HepG2 (cell line): ENCODE results near the gene IVL.

Source experiments
- BRCA1 ChIP-seq: sonication (generic); formaldehyde crosslinking; IDR thresholded peaks from 2 replicates; pipeline ENCODE4 v1.4.0; 2020; ENCODE audit warnings: missing genetic modification reagents
- MAZ ChIP-seq, 2 experiments: sonication (generic) in 1 of 2; formaldehyde crosslinking in 1 of 2; IDR thresholded peaks; 2 replicates each; pipeline versions ENCODE4 v1.5.0 to v1.6.1; 2012 to 2020; ENCODE audit warnings: low read depth in 2 of 2, mild to moderate bottlenecking in 2 of 2, borderline replicate concordance in 1 of 2, improper control_type of control experiment in 1 of 2, low read length in 1 of 2, missing genetic modification reagents in 1 of 2, moderate library complexity in 1 of 2
- PHF8 ChIP-seq: sonication (generic); formaldehyde crosslinking; IDR thresholded peaks from 2 replicates; pipeline ENCODE4 v1.5.0; 2020; ENCODE audit warnings: missing genetic modification reagents
- POLR2AphosphoS5 ChIP-seq: IDR thresholded peaks from 2 replicates; pipeline ENCODE4 v1.6.1; 2012; ENCODE audit warnings: low read depth, low read length
- RAD21 ChIP-seq: fragments of 450-650 bp; formaldehyde crosslinking; IDR thresholded peaks from 2 replicates; pipeline ENCODE4 v1.5.0; 2020; ENCODE audit warnings: mild to moderate bottlenecking
- ZNF124 ChIP-seq: sonication (generic); formaldehyde crosslinking; IDR thresholded peaks from 2 replicates; pipeline ENCODE4 v1.4.0; 2020; ENCODE audit warnings: missing genetic modification reagents
- ZNF354B ChIP-seq: sonication (generic); formaldehyde crosslinking; IDR thresholded peaks from 2 replicates; pipeline ENCODE4 v1.8.0; 2022; ENCODE audit warnings: mild to moderate bottlenecking, missing genetic modification reagents
- ZNF782 ChIP-seq: sonication (generic); formaldehyde crosslinking; IDR thresholded peaks from 2 replicates; pipeline ENCODE4 v1.4.0; 2020; ENCODE audit warnings: missing genetic modification reagents, mild to moderate bottlenecking, borderline replicate concordance
- ZSCAN29 ChIP-seq: sonication (generic); formaldehyde crosslinking; conservative IDR thresholded peaks from 2 replicates; pipeline ENCODE4 v1.4.0; 2020; ENCODE audit warnings: mild to moderate bottlenecking, missing genetic modification reagents
- TF ChIP-seq, protein P1 (sequence below): sonication (generic); formaldehyde crosslinking; IDR thresholded peaks from 2 replicates; pipeline ENCODE4 v1.5.0; 2020; ENCODE audit warnings: mild to moderate bottlenecking, missing genetic modification reagents, moderate library complexity
- TF ChIP-seq, protein P2 (sequence below): sonication (generic); formaldehyde crosslinking; IDR thresholded peaks from 2 replicates; pipeline ENCODE4 v1.4.0; 2020; ENCODE audit warnings: missing genetic modification reagents

DNA sequence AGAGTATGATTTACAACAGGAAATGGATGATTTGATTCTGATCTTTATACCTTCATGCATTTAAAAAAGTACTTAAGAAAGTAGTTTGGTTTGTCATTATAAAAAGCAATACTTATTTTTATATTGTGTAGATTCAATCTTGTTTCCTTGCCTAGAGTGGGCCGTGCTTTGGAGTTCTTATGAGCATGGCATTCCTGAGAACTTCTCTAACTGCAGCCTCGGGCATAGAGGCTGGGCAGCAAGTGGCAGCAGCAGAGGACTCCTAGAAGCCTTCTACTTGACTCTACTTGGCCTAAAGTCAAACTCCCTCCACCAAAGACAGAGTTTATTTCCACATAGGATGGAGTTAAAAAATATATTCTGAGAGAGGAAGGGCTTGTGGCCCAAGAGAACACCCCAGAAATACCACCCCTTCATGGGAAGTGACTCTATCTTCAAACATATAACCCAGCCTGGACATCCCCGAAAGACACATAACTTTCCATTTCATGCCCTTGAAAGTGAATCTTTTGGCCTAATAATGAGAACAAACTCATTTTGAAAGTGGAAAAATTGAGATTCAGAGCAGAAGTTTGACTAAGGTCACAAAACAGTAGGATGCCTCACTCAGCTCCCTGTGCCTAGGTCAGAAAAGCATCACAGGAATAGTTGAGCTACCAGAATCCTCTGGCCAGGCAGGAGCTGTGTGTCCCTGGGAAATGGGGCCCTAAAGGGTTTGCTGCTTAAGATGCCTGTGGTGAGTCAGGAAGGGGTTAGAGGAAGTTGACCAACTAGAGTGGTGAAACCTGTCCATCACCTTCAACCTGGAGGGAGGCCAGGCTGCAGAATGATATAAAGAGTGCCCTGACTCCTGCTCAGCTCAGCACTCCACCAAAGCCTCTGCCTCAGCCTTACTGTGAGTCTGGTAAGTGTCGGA is at the start of gene IVL:
- TF ChIP-seq, protein P1, sequence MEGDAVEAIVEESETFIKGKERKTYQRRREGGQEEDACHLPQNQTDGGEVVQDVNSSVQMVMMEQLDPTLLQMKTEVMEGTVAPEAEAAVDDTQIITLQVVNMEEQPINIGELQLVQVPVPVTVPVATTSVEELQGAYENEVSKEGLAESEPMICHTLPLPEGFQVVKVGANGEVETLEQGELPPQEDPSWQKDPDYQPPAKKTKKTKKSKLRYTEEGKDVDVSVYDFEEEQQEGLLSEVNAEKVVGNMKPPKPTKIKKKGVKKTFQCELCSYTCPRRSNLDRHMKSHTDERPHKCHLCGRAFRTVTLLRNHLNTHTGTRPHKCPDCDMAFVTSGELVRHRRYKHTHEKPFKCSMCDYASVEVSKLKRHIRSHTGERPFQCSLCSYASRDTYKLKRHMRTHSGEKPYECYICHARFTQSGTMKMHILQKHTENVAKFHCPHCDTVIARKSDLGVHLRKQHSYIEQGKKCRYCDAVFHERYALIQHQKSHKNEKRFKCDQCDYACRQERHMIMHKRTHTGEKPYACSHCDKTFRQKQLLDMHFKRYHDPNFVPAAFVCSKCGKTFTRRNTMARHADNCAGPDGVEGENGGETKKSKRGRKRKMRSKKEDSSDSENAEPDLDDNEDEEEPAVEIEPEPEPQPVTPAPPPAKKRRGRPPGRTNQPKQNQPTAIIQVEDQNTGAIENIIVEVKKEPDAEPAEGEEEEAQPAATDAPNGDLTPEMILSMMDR (CRISPR knock-in tag), result no peak
- TF ChIP-seq ZNF124 (CRISPR knock-in tag) (no peak), PHF8 (CRISPR knock-in tag) (no peak), MAZ (IDR thresholded peaks at IDR 0.05; ENCODE audit: borderline replicate concordance, low read depth, low read length) (no peak), MAZ (CRISPR knock-in tag; IDR thresholded peaks at IDR 0.05; ENCODE audit: low read depth) (no peak), BRCA1 (CRISPR knock-in tag) (no peak), ZNF354B (CRISPR knock-in tag) (no peak), RAD21 (CRISPR knock-in tag) (no peak), POLR2AphosphoS5 (no peak), ZNF782 (no peak), ZSCAN29 (CRISPR knock-in tag) (no peak)
- TF ChIP-seq, protein P2, sequence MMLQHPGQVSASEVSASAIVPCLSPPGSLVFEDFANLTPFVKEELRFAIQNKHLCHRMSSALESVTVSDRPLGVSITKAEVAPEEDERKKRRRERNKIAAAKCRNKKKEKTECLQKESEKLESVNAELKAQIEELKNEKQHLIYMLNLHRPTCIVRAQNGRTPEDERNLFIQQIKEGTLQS (CRISPR knock-in tag), result no peak
